Stimulated activated effector memory CD8-positive, alpha-beta T cell treated with anti-CD3 and anti-CD28 coated beads, Interleukin-12 subunit alpha, Interleukin-12 subunit beta, amount 100 ng/mL, for 72 hours (primary cell): ENCODE results near the gene TLCD3A.
"Not testable (repeated sequence)": the region's sequence is repeated elsewhere in the genome, so short reads cannot be mapped to it uniquely, and the experiment has no call there.

Experiments
- ATAC-seq: fragments of 150-1000 bp; cut with Tn5 transposase; 2 replicates; pipeline ENCODE4 v1.10.0; 2021
- DNase-seq, 2 donors: peaks; one replicate each; pipeline ENCODE4 v3.0.0; 2021 to 2022; ENCODE audit warnings: low spot score in 2 of 2
- H3K27ac Mint-ChIP-seq: one replicate; pipeline ENCODE4 v1.8.0; 2022; ENCODE audit warnings: mild to moderate bottlenecking, mixed read lengths
- H3K36me3 Mint-ChIP-seq: one replicate; pipeline ENCODE4 v1.8.0; 2022; ENCODE audit warnings: mild to moderate bottlenecking, mixed read lengths
- H3K4me1 Mint-ChIP-seq: one replicate; pipeline ENCODE4 v1.8.0; 2022; ENCODE audit warnings: mixed read lengths
- H3K4me3 Mint-ChIP-seq: one replicate; pipeline ENCODE4 v1.8.0; 2022; ENCODE audit warnings: mild to moderate bottlenecking, mixed read lengths
- H3K9me3 Mint-ChIP-seq: one replicate; pipeline ENCODE4 v1.8.0; 2022; ENCODE audit warnings: mixed read lengths

Gene TLCD3A

GRCh38 chr17:751269-752001 lies 19.0 kb downstream of the TLCD3A start:
- Mint-ChIP-seq H3K27ac (peak overlapping the region; percentile 96), H3K4me1 (peaks cover 44% of the 10 kb centered on the region), H3K9me3 (no peaks in the 10 kb centered on the region), H3K4me3 (peak overlapping the region; percentile 96), H3K36me3 (peaks cover 47% of the 10 kb centered on the region)
- peak in 1 of 2 donors; percentile 33 for DNase-seq
- peak; percentile 64 for ATAC-seq

DNA sequence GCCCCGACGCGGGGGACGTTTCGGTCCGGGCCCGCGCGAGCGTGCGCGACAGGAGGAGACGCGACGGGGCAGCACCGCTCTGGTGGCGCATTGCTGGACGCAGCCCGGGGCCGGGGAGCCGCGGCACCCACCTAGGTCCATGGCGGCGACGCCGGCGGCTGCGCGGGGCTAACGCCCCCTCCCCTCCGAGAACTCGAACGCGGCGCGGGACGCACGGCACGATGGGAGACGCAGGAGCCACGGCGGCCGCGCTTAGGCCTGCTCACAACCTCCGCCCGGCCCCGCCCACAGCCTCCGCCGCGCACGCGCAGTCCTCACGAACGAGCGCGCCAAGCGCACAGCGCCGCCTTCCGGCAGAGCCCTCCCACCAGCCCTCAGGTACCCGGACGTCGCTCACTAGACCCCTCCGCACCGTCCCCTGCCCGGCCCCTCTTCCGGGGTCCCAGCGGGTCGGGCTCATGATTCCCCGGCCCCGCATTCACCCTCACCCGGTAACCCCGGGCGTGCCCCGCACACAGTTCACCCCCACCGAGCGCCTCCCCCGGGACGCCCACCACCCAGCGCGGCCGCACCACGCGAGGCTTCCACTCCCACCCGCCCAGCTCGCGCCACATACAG lies 19.7 kb downstream of the TLCD3A start, which contains the start of gene GEMIN4:
Gene GEMIN4, minus strand, starts transcription at position 263 of the 618 bp plus-strand sequence. Its CDS starts 122 bp downstream, at position 141.
- Mint-ChIP-seq H3K4me3 (peak within 1 kb of the TSS; percentile 96), H3K4me1 (peaks cover 44% of the 10 kb centered on the region), H3K9me3 (no peaks in the 10 kb centered on the region), H3K36me3 (peaks cover 47% of the 10 kb centered on the region), H3K27ac (peak within 1 kb of the TSS; percentile 96)
- ATAC-seq (peak; percentile 94), DNase-seq (peak; percentile 100)

GRCh38 chr17:752620-753219 lies 20.3 kb downstream of the TLCD3A start:
- H3K36me3 Mint-ChIP-seq = peaks cover 47% of the 10 kb centered on the region
- ATAC-seq (peak; percentile 23), DNase-seq (no peak)

GRCh38 chr17:753418-753817 lies 21.0 kb downstream of the TLCD3A start:
- ATAC-seq = no peak
- H3K4me3 Mint-ChIP-seq = peak overlapping the region; percentile 96
- DNase-seq = no peak
- H3K36me3 Mint-ChIP-seq = peaks cover 47% of the 10 kb centered on the region
- no peaks in the 10 kb centered on the region for H3K9me3 Mint-ChIP-seq
- no peak overlapping the region for H3K27ac Mint-ChIP-seq
- peaks cover 37% of the 10 kb centered on the region for H3K4me1 Mint-ChIP-seq

More at GRCh38 chr17:752620-753219, 20.3 kb downstream of the TLCD3A start:
- H3K4me3 Mint-ChIP-seq = peak overlapping the region; percentile 96
- H3K4me1 Mint-ChIP-seq = peaks cover 44% of the 10 kb centered on the region
- peak overlapping the region; percentile 96 for H3K27ac Mint-ChIP-seq
- H3K9me3 Mint-ChIP-seq = no peaks in the 10 kb centered on the region

DNA sequence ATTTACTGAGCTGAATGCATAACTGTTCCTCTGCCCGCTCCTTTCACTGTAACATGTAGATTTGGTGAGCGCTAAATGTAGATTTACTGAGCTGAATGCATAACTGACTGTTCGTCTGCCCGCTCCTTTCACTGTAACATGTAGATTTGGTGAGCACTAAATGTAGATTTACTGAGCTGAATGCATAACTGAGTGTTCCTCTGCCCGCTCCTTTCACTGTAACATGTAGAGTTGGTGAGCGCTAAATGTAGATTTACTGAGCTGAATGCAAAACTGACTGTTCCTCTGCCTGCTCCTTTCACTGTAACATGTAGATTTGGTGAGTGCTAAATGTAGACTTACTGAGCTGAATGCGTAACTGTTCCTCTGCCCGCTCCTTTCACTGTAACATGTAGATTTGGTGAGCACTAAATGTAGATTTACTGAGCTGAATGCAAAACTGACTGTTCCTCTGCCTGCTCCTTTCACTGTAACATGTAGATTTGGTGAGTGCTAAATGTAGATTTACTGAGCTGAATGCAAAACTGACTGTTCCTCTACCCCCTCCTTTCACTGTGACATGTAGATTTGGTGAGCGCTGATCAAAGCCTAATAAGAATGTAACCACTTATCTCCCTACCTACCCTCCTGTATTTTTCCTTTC lies 23.0 kb downstream of the TLCD3A start:
- not testable (repeated sequence) for H3K27ac Mint-ChIP-seq, DNase-seq, ATAC-seq, H3K4me3 Mint-ChIP-seq, H3K9me3 Mint-ChIP-seq
- Mint-ChIP-seq H3K36me3 (peaks cover 65% of the 10 kb centered on the region), H3K4me1 (peaks cover 21% of the 10 kb centered on the region)

DNA sequence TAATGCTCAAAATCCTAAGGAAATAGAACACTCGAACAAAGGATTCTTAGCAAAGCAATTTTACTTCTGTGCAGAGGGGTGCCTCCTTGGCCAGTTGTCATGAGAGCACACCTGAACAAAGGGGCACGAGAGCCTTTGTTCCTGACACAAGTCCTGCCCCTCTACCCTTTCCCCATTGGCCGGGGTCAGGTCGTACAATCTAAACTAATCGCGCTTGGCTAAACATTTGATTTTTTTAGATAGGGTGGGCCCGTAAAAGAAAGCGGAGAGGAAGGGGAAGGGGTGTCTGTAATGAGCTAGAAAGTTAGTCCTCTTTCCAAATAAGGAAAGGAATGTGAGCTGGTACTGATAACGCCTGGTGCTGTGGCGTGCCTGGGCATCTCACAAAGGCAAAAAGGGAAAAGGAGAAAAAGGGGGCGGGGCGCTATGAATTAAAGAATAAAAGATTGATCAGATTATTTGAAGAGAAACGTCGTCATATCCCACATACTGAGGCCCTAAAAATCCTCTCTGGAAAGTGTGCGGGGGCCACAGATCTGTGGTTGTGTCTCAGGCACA lies 23.7 kb downstream of the TLCD3A start:
- not testable (repeated sequence) for H3K9me3 Mint-ChIP-seq, H3K4me3 Mint-ChIP-seq, ATAC-seq, DNase-seq, H3K27ac Mint-ChIP-seq
- peaks cover 14% of the 10 kb centered on the region for H3K4me1 Mint-ChIP-seq
- H3K36me3 Mint-ChIP-seq = peaks cover 68% of the 10 kb centered on the region

- ATAC-seq (no peak), DNase-seq (no peak)
- H3K27ac Mint-ChIP-seq = no peak overlapping the region
- H3K9me3 Mint-ChIP-seq = no peaks in the 10 kb centered on the region
- no peak overlapping the region for H3K4me3 Mint-ChIP-seq
- H3K36me3 Mint-ChIP-seq = peaks cover 88% of the 10 kb centered on the region
- H3K4me1 Mint-ChIP-seq = no peaks in the 10 kb centered on the region
Measured at GRCh38 chr17:759964-760363, 27.6 kb downstream of the TLCD3A start.

GRCh38 chr17:760371-760770 lies 28.0 kb downstream of the TLCD3A start:
- no peak overlapping the region for H3K4me3 Mint-ChIP-seq
- DNase-seq (no peak), ATAC-seq (no peak)
- no peaks in the 10 kb centered on the region for H3K9me3 Mint-ChIP-seq
- H3K36me3 Mint-ChIP-seq = peaks cover 92% of the 10 kb centered on the region
- H3K27ac Mint-ChIP-seq = no peak overlapping the region
- no peaks in the 10 kb centered on the region for H3K4me1 Mint-ChIP-seq

DNA sequence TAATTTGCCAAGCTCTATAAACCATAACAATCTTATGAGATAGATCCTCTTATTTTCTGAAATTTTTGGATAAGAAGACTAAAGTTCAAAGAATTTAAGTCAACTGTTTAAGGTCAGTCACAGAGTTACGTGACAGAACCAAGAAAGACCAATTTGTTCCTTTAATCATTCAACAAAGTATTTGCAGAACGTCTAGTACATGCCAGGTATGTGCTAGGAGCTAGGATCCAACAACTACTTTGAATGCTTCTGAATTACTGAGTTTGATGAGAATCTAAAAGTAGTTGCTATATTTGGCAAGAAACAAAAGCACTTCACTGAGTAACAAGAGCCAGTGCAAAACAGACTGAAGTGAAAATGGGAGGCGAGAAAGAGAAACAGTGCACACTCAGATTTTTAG lies 34.7 kb downstream of the TLCD3A start:
- no peak for DNase-seq
- H3K36me3 Mint-ChIP-seq = peaks cover 100% of the 10 kb centered on the region
- no peaks in the 10 kb centered on the region for H3K4me1 Mint-ChIP-seq
- H3K4me3 Mint-ChIP-seq = no peak overlapping the region
- H3K9me3 Mint-ChIP-seq = no peaks in the 10 kb centered on the region
- H3K27ac Mint-ChIP-seq = peak overlapping the region; percentile 30
- ATAC-seq = no peak

- H3K36me3 Mint-ChIP-seq = peaks cover 99% of the 10 kb centered on the region
- peak overlapping the region; percentile 92 for H3K27ac Mint-ChIP-seq
- no peak overlapping the region for H3K4me3 Mint-ChIP-seq
- ATAC-seq = no peak
- DNase-seq = no peak
- H3K9me3 Mint-ChIP-seq = no peaks in the 10 kb centered on the region
- peaks cover 12% of the 10 kb centered on the region for H3K4me1 Mint-ChIP-seq
Measured at GRCh38 chr17:773016-773415, 40.6 kb downstream of the TLCD3A start.

GRCh38 chr17:773467-774312 lies 41.3 kb downstream of the TLCD3A start:
- Mint-ChIP-seq H3K4me3 (peak overlapping the region; percentile 58), H3K9me3 (no peaks in the 10 kb centered on the region), H3K4me1 (peaks cover 12% of the 10 kb centered on the region), H3K36me3 (peaks cover 99% of the 10 kb centered on the region), H3K27ac (peak overlapping the region; percentile 92)
- DNase-seq (no peak), ATAC-seq (no peak)

DNA sequence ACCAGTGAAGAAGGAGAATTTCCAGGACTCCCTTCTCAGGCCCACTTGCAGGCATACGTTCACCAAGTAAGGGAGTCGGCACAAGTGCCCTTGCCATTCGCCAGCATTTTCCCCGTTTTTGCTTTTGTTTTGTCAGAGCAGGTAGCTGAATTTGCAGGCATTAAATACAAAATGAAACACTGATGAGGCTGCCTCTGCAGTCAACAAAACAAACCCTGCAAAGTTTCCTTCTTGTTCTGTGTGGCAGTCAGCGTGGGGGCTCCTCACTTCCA lies 41.9 kb downstream of the TLCD3A start:
- DNase-seq (no peak), ATAC-seq (no peak)
- Mint-ChIP-seq H3K36me3 (peaks cover 99% of the 10 kb centered on the region), H3K4me3 (peak overlapping the region; percentile 58), H3K9me3 (no peaks in the 10 kb centered on the region), H3K4me1 (peaks cover 12% of the 10 kb centered on the region), H3K27ac (peak overlapping the region; percentile 92)

GRCh38 chr17:778096-778495 lies 45.7 kb downstream of the TLCD3A start:
- ATAC-seq (no peak), DNase-seq (no peak)
- Mint-ChIP-seq H3K4me1 (peaks cover 24% of the 10 kb centered on the region), H3K36me3 (peaks cover 99% of the 10 kb centered on the region), H3K9me3 (no peaks in the 10 kb centered on the region), H3K27ac (no peak overlapping the region), H3K4me3 (no peak overlapping the region)

DNA sequence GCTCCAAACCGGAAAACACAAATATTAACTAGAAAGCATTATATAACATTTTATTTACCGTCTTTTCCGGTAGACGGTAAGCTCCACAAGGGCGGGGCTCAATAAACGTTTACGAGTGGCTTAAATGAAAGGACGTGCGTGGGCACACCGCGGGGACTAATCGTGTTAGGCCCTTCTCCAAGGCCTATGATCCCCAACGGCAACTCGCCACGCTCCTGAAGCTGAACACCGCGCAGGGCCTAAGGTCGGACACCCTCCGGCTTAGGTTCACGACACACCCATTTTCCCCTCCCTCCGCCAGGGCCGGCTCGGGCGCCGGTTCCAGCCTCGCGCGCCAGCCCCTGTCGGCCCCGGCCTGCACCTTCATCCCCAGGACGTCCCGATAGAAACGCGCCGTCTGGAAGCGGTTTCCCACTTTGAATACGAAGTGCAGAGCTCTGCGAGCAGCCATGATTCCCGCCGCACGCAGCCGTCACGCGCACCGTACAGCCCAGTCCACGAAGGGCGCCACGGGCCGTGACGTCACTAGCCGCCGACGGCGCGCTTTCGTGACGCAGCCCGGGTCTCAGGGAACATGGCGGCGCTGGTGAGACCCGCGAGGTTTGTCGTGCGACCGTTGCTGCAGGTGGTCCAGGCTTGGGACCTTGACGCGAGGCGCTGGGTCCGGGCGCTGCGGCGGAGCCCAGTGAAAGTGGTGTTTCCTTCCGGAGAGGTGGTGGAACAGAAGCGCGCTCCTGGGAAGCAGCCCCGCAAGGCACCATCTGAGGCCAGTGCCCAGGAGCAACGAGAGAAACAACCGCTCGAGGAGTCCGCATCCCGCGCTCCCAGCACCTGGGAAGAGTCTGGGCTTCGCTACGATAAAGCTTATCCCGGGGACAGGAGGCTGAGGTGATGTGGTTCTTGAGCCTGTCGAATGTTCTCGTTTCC lies 49.7 kb downstream of the TLCD3A start, which contains the start of the genes GLOD4 and MRM3:
Gene GLOD4, minus strand, starts transcription at position 476 of the 927 bp plus-strand sequence. Its CDS starts 25 bp downstream, at position 451.
Gene MRM3, plus strand, starts transcription at position 549 of the 927 bp plus-strand sequence. Its CDS starts 26 bp downstream, at position 575.
- H3K36me3 Mint-ChIP-seq = peaks cover 95% of the 10 kb centered on the region
- no peaks in the 10 kb centered on the region for H3K9me3 Mint-ChIP-seq
- H3K27ac Mint-ChIP-seq = peak within 1 kb of the TSS; percentile 96
- ATAC-seq (peak; percentile 98), DNase-seq (peak; percentile 98 to 100)
- H3K4me3 Mint-ChIP-seq = peak within 1 kb of the TSS; percentile 98
- H3K4me1 Mint-ChIP-seq = peaks cover 32% of the 10 kb centered on the region
